Smooth muscle cell (in vitro differentiated cells): ENCODE measurements around the gene CEP95. TPM values are rescaled to one million over a fixed set of nuclear protein-coding genes. Genes with fewer than 3 reads are reported as not detected.
"Not testable (repeated sequence)": the region's sequence is repeated elsewhere in the genome, so short reads cannot be mapped to it uniquely, and the experiment has no call there.

Source experiments
- DNase-seq: peaks from one replicate; lab custom pipeline; 2025; ENCODE audit not compliant: unreplicated experiment; lab: John Stamatoyannopoulos, UW
- H2AFZ ChIP-seq: fragments of 200-600 bp; sonication (generic); 2 replicates; pipeline ENCODE4 v1.6.0; 2016; ENCODE audit warnings: antibody characterized with exemption, low read depth, mild to moderate bottlenecking
- H3F3A ChIP-seq: fragments of 200-600 bp; sonication (generic); 2 replicates; pipeline ENCODE4 v1.6.0; 2017; ENCODE audit warnings: antibody characterized with exemption, low read depth
- H3K27ac ChIP-seq: fragments of 200-600 bp; sonication (generic); 2 replicates; pipeline ENCODE4 v1.5.1; 2016; ENCODE audit warnings: low read depth, mild to moderate bottlenecking
- H3K27me3 ChIP-seq: fragments of 200-600 bp; sonication (generic); 2 replicates; pipeline ENCODE4 v1.6.1; 2016; ENCODE audit warnings: low read depth, mild to moderate bottlenecking
- H3K36me3 ChIP-seq: fragments of 200-600 bp; sonication (generic); 2 replicates; pipeline ENCODE4 v1.5.1; 2016; ENCODE audit warnings: low read depth
- H3K4me1 ChIP-seq: fragments of 200-600 bp; sonication (generic); 2 replicates; pipeline ENCODE4 v1.5.1; 2016; ENCODE audit warnings: low read depth
- H3K4me2 ChIP-seq: fragments of 200-600 bp; sonication (generic); 2 replicates; pipeline ENCODE4 v1.6.0; 2016; ENCODE audit warnings: mild to moderate bottlenecking
- H3K4me3 ChIP-seq: fragments of 200-600 bp; sonication (generic); 2 replicates; pipeline ENCODE4 v1.5.1; 2016; ENCODE audit warnings: mild to moderate bottlenecking
- H3K79me2 ChIP-seq: fragments of 200-600 bp; sonication (generic); 2 replicates; pipeline ENCODE4 v1.6.0; 2016; ENCODE audit warnings: low read depth, mild to moderate bottlenecking
- H3K9ac ChIP-seq: fragments of 200-600 bp; sonication (generic); 2 replicates; pipeline ENCODE4 v1.6.0; 2016; ENCODE audit warnings: low read depth
- H3K9me3 ChIP-seq: fragments of 200-600 bp; sonication (generic); replicated peaks from 2 replicates; pipeline ENCODE4 v1.5.1; 2016; ENCODE audit warnings: low read depth
- H4K20me1 ChIP-seq: fragments of 200-600 bp; sonication (generic); 2 replicates; pipeline ENCODE4 v1.6.0; 2016; ENCODE audit warnings: low read depth
- WGBS: methylation state at CpG from one replicate; pipeline ENCODE4 v1.1.7; 2016; ENCODE audit warnings: low lambda C conversion rate; 5-methylcytosine and 5-hydroxymethylcytosine counted together
- polyA plus RNA-seq: library from polyadenylated mRNA; unstranded; fragments of >200 nt; fragmentation: Nextera tagmentation; extraction: Ambion mirVana; gene quantifications from 2 replicates; pipeline ENCODE4 v1.2.1, GENCODE V29; 2016
- total RNA-seq: library from RNA; depleted of rRNA; stranded (reverse); fragments of >200 nt; gene quantifications from 2 replicates; pipeline ENCODE4 v1.2.3, GENCODE V29; 2014
- TF ChIP-seq, protein P1 (sequence below): fragments of 200-600 bp; sonication (generic); IDR thresholded peaks from 2 replicates; pipeline ENCODE4 v1.5.1; 2017; ENCODE audit warnings: borderline replicate concordance, mild to moderate bottlenecking, antibody characterized with exemption; ENCODE audit not compliant: insufficient read depth, poor library complexity, severe bottlenecking

CEP95 gene
- total and polyA plus RNA-seq, 2 experiments from 2014 or later, result 21.3 to 55.4 TPM

- H3K27me3 ChIP-seq, result no peaks in the 10 kb centered on the region
- H3K4me2 ChIP-seq, result no peak overlapping the region
- H2AFZ ChIP-seq, result no peak overlapping the region
- no peaks in the 10 kb centered on the region for H3K79me2 ChIP-seq
- TF ChIP-seq, protein P1, sequence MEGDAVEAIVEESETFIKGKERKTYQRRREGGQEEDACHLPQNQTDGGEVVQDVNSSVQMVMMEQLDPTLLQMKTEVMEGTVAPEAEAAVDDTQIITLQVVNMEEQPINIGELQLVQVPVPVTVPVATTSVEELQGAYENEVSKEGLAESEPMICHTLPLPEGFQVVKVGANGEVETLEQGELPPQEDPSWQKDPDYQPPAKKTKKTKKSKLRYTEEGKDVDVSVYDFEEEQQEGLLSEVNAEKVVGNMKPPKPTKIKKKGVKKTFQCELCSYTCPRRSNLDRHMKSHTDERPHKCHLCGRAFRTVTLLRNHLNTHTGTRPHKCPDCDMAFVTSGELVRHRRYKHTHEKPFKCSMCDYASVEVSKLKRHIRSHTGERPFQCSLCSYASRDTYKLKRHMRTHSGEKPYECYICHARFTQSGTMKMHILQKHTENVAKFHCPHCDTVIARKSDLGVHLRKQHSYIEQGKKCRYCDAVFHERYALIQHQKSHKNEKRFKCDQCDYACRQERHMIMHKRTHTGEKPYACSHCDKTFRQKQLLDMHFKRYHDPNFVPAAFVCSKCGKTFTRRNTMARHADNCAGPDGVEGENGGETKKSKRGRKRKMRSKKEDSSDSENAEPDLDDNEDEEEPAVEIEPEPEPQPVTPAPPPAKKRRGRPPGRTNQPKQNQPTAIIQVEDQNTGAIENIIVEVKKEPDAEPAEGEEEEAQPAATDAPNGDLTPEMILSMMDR, result no peak
- no peaks in the 10 kb centered on the region for H3K36me3 ChIP-seq
- WGBS, result 68% methylated on average over 9 of the region's 9 CpGs
- no peaks in the 10 kb centered on the region for H3F3A ChIP-seq
- H3K4me1 ChIP-seq, result no peaks in the 10 kb centered on the region
- no peak overlapping the region for H3K27ac ChIP-seq
- no peaks in the 10 kb centered on the region for H4K20me1 ChIP-seq
- no peak for DNase-seq
- H3K9ac ChIP-seq, result no peak overlapping the region
- H3K9me3 ChIP-seq, result no peaks in the 10 kb centered on the region
- H3K4me3 ChIP-seq, result no peak overlapping the region
Observed at GRCh38 chr17:64466019-64466735, 40.6 kb upstream of the CEP95 start.

DNA sequence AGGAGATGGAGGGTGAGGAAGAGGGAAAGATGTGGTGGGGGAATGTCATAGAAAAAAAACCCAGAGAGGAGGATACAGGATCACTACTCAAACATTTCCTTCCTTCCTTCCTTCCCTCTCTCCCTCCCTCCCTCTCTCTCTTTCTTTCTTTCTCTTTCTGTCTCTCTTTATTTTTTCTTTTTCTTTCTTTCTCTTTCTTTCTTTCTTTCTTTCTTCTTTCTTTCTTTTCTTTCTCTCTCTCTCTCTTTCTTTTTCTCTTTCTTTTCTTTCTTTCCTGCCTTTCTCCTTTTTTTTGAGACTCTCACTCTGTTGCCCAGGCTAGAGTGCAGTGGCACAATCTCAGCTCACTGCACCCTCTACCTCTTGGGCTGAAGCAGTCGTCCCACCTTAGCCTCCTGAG lies 39.9 kb upstream of the CEP95 start:
- not testable (repeated sequence) for H2AFZ ChIP-seq, DNase-seq, H3K79me2 ChIP-seq, H3K27ac ChIP-seq, H3K27me3 ChIP-seq, H3K36me3 ChIP-seq, H3K9ac ChIP-seq, H3K4me1 ChIP-seq, H4K20me1 ChIP-seq, H3F3A ChIP-seq, H3K4me3 ChIP-seq, H3K4me2 ChIP-seq, H3K9me3 ChIP-seq
- 100% methylated on average over 1 of the region's 1 CpG for WGBS

DNA sequence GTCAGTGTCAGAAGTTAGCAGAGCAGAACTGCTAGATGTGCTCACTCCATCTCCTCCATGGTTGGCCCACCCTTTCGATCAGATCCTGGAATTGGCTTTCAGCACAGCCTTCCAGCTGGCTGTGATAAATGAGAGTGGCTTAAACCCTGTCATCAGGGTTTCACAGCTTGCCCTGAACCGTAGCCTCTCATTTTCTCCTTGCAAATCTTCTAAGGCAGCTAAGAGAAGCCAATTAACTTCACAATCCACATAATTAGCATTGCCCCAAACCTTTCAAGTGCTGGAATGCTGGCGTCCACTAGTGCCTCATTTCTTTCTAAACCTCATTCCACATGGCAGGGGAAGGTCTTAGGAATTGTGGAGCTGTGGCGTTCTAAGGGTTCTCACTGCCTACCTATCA lies 36.2 kb upstream of the CEP95 start:
- Histone ChIP-seq H3K9me3 (no peaks in the 10 kb centered on the region), H3K27ac (no peak overlapping the region), H3F3A (no peaks in the 10 kb centered on the region), H3K27me3 (no peaks in the 10 kb centered on the region), H4K20me1 (no peaks in the 10 kb centered on the region), H2AFZ (no peak overlapping the region), H3K4me3 (no peak overlapping the region), H3K4me2 (no peak overlapping the region), H3K4me1 (no peaks in the 10 kb centered on the region), H3K9ac (no peak overlapping the region), H3K36me3 (no peaks in the 10 kb centered on the region), H3K79me2 (no peaks in the 10 kb centered on the region)
- TF ChIP-seq, protein P1, result no peak
- DNase-seq, result no peak
- whole genome bisulfite sequencing, result 48% methylated on average over 4 of the region's 4 CpGs

DNA sequence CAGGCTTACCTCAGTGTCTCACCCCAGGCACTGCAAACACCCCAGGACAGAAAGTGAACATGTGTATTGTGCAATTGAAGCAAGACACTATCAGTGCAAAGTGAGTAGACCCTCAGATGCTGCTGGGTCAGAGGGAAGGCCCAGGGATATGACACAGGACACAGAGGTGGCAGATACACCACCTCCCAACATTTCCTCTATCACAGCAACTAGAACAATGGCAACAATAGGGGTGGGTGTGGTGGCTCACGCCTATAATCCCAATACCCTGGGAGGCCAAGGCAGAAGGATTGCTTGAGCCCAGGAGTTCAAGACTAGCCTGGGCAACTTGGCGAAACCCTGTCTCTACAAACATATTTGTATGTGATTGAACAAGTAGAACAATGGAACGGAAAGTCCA lies 35.3 kb upstream of the CEP95 start:
- Histone ChIP-seq H3K79me2 (no peaks in the 10 kb centered on the region), H3K9ac (no peak overlapping the region), H4K20me1 (no peaks in the 10 kb centered on the region), H3K9me3 (no peaks in the 10 kb centered on the region), H3K36me3 (no peaks in the 10 kb centered on the region), H3K4me2 (no peak overlapping the region), H3K4me3 (no peak overlapping the region), H3K27me3 (no peaks in the 10 kb centered on the region), H2AFZ (no peak overlapping the region), H3K27ac (no peak overlapping the region), H3F3A (no peaks in the 10 kb centered on the region), H3K4me1 (no peaks in the 10 kb centered on the region)
- no peak for DNase-seq
- 90% methylated on average over 3 of the region's 3 CpGs for WGBS
- TF ChIP-seq, protein P1, result no peak
